Neural progenitor cell (in vitro differentiated cells): ENCODE data around the gene KLRG1. TPM values are rescaled to one million over a fixed set of nuclear protein-coding genes. Genes with fewer than 3 reads are reported as not detected.

ENCODE experiments used
- DNase-seq: peaks from one replicate; pipeline ENCODE4 v3.0.0-alpha.2; 2016; ENCODE audit warnings: low spot score
- H2AFZ ChIP-seq: fragments of 200-600 bp; sonication (generic); replicated peaks from 2 replicates; pipeline ENCODE4 v1.6.1; 2016; ENCODE audit warnings: antibody characterized with exemption
- H3F3A ChIP-seq: fragments of 200-600 bp; sonication (generic); 2 replicates; pipeline ENCODE4 v1.6.1; 2016; ENCODE audit warnings: antibody characterized with exemption, low read depth
- H3K27ac ChIP-seq: fragments of 200-600 bp; sonication (generic); 2 replicates; pipeline ENCODE4 v1.5.1; 2016; ENCODE audit warnings: mild to moderate bottlenecking
- H3K27me3 ChIP-seq: fragments of 200-600 bp; sonication (generic); 2 replicates; pipeline ENCODE4 v1.6.1; 2016; ENCODE audit warnings: mild to moderate bottlenecking, moderate library complexity
- H3K36me3 ChIP-seq: fragments of 200-600 bp; sonication (generic); 2 replicates; pipeline ENCODE4 v1.5.1; 2016
- H3K4me1 ChIP-seq: fragments of 200-600 bp; sonication (generic); 2 replicates; pipeline ENCODE4 v1.6.1; 2016; ENCODE audit warnings: mixed run types
- H3K4me2 ChIP-seq: fragments of 200-600 bp; sonication (generic); 2 replicates; pipeline ENCODE4 v1.6.1; 2016
- H3K4me3 ChIP-seq: fragments of 200-600 bp; sonication (generic); 2 replicates; pipeline ENCODE4 v1.5.1; 2016
- H3K79me2 ChIP-seq: fragments of 200-600 bp; sonication (generic); 2 replicates; pipeline ENCODE4 v1.6.1; 2016; ENCODE audit warnings: low read depth
- H3K9ac ChIP-seq: fragments of 200-600 bp; sonication (generic); 2 replicates; pipeline ENCODE4 v1.6.1; 2016
- H3K9me3 ChIP-seq: fragments of 200-600 bp; sonication (generic); 2 replicates; pipeline ENCODE4 v1.5.1; 2016; ENCODE audit warnings: low read depth
- H4K20me1 ChIP-seq: fragments of 200-600 bp; sonication (generic); 2 replicates; pipeline ENCODE4 v1.6.1; 2016; ENCODE audit warnings: low read depth
- H3K27ac Mint-ChIP-seq: 3 replicates; pipeline ENCODE4 v1.8.0; 2021; ENCODE audit warnings: mixed read lengths
- H3K27me3 Mint-ChIP-seq: 2 replicates; pipeline ENCODE4 v1.8.0; 2022; ENCODE audit warnings: low read depth, mild to moderate bottlenecking, inconsistent platforms, moderate library complexity, mixed read lengths; ENCODE audit not compliant: insufficient read depth
- H3K36me3 Mint-ChIP-seq: 3 replicates; pipeline ENCODE4 v1.8.0; 2021; ENCODE audit warnings: mixed read lengths
- H3K4me1 Mint-ChIP-seq: 3 replicates; pipeline ENCODE4 v1.8.0; 2021; ENCODE audit warnings: mixed read lengths
- H3K4me3 Mint-ChIP-seq: 3 replicates; pipeline ENCODE4 v1.8.0; 2021; ENCODE audit warnings: mild to moderate bottlenecking, moderate library complexity, mixed read lengths
- H3K9me3 Mint-ChIP-seq: 3 replicates; pipeline ENCODE4 v1.8.0; 2020; ENCODE audit warnings: mixed read lengths
- CTCF ChIP-seq: fragments of 200-600 bp; sonication (generic); IDR thresholded peaks from 2 replicates; pipeline ENCODE4 v1.5.1; 2017; ENCODE audit warnings: antibody characterized with exemption, mild to moderate bottlenecking
- EZH2 ChIP-seq: fragments of 200-600 bp; sonication (generic); IDR thresholded peaks from 2 replicates; pipeline ENCODE4 v1.6.1; 2017; ENCODE audit warnings: antibody characterized with exemption, mild to moderate bottlenecking, moderate library complexity
- EZH2phosphoT487 ChIP-seq: fragments of 200-600 bp; sonication (generic); IDR thresholded peaks from 2 replicates; pipeline ENCODE4 v1.6.1; 2017; ENCODE audit warnings: antibody characterized with exemption
- total RNA-seq: library from RNA; depleted of rRNA; stranded (reverse); fragments of >200 nt; gene quantifications from 2 replicates; pipeline ENCODE4 v1.2.3, GENCODE V29; 2015; ENCODE audit warnings: low replicate concordance

Gene KLRG1
- total RNA-seq, 1 donor from 2014 or later = 26.9 TPM

GRCh38 chr12:8993827-8994226 is 4.5 kb downstream of the KLRG1 start:
- no peak overlapping the region for H3K9ac ChIP-seq
- H3K4me2 ChIP-seq = no peak overlapping the region
- no peaks in the 10 kb centered on the region for H3K9me3 Mint-ChIP-seq
- H3K79me2 ChIP-seq = no peaks in the 10 kb centered on the region
- no peak overlapping the region for H3K27ac ChIP-seq
- H3K27me3 ChIP-seq = no peaks in the 10 kb centered on the region
- H2AFZ ChIP-seq = no peak overlapping the region
- H3K9me3 ChIP-seq = no peaks in the 10 kb centered on the region
- H3F3A ChIP-seq = no peaks in the 10 kb centered on the region
- H3K27me3 Mint-ChIP-seq = peaks cover 2% of the 10 kb centered on the region
- no peak for DNase-seq
- H3K4me3 ChIP-seq = no peak overlapping the region
- TF ChIP-seq EZH2phosphoT487 = no peak
- TF ChIP-seq CTCF = no peak
- TF ChIP-seq EZH2 = no peak
- no peaks in the 10 kb centered on the region for H4K20me1 ChIP-seq
- H3K4me3 Mint-ChIP-seq = no peak overlapping the region
- H3K36me3 ChIP-seq = no peaks in the 10 kb centered on the region
- H3K27ac Mint-ChIP-seq = no peak overlapping the region
- no peaks in the 10 kb centered on the region for H3K4me1 Mint-ChIP-seq
- H3K4me1 ChIP-seq = no peaks in the 10 kb centered on the region
- H3K36me3 Mint-ChIP-seq = no peaks in the 10 kb centered on the region

DNA sequence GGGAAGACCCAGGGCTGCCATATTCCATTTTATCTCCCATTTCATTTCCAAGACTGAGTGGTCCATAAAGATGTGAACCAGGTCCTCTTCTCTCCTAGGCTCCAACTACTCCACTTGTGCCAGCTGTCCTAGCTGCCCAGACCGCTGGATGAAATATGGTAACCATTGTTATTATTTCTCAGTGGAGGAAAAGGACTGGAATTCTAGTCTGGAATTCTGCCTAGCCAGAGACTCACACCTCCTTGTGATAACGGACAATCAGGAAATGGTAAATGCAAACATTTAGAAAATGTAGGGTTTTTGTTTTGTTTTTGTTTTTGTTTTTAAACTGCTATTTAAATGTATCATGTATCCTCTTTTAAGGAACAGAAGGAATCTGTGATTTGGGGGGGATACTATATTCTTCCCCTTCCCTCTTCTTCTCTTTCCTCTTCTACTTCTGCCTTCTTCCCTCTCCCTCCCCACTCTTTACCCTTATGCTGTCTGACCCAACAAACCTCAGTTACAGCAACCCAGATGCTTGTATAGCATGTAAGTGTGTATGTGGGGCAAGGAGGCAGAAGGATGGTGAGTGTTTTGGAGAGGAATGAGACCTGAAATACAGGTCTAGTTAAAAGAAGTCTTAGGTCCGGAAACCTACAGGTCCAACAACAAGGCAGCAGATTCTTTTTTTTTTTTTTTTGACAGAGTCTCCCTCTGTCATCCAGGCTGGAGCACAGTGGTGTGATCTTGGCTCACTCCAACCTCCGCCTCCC is 5.9 kb downstream of the KLRG1 start:
- no peak overlapping the region for H3K27ac Mint-ChIP-seq
- H3K4me1 Mint-ChIP-seq = no peaks in the 10 kb centered on the region
- H3K4me2 ChIP-seq = no peak overlapping the region
- TF ChIP-seq CTCF (no peak), EZH2phosphoT487 (no peak), EZH2 (no peak)
- DNase-seq = no peak
- H3K9me3 ChIP-seq = no peaks in the 10 kb centered on the region
- no peak overlapping the region for H3K9ac ChIP-seq
- no peaks in the 10 kb centered on the region for H3K36me3 ChIP-seq
- H3K27ac ChIP-seq = no peak overlapping the region
- no peak overlapping the region for H3K4me3 ChIP-seq
- H3K36me3 Mint-ChIP-seq = no peaks in the 10 kb centered on the region
- H3K27me3 ChIP-seq = no peaks in the 10 kb centered on the region
- H3K4me3 Mint-ChIP-seq = no peak overlapping the region
- H3F3A ChIP-seq = no peaks in the 10 kb centered on the region
- peaks cover 2% of the 10 kb centered on the region for H3K27me3 Mint-ChIP-seq
- H2AFZ ChIP-seq = no peak overlapping the region
- H3K9me3 Mint-ChIP-seq = no peaks in the 10 kb centered on the region
- no peaks in the 10 kb centered on the region for H3K4me1 ChIP-seq
- no peaks in the 10 kb centered on the region for H3K79me2 ChIP-seq
- H4K20me1 ChIP-seq = no peaks in the 10 kb centered on the region

GRCh38 chr12:8996682-8997405 is 7.5 kb downstream of the KLRG1 start:
- no peaks in the 10 kb centered on the region for H3K9me3 ChIP-seq
- no peaks in the 10 kb centered on the region for H3K9me3 Mint-ChIP-seq

More at GRCh38 chr12:8996682-8997405, 7.5 kb downstream of the KLRG1 start:
- no peak overlapping the region for H3K4me3 Mint-ChIP-seq
- H3K36me3 ChIP-seq = no peaks in the 10 kb centered on the region
- no peaks in the 10 kb centered on the region for H3F3A ChIP-seq
- no peak overlapping the region for H2AFZ ChIP-seq
- peaks cover 2% of the 10 kb centered on the region for H3K27me3 Mint-ChIP-seq
- H3K27me3 ChIP-seq = no peaks in the 10 kb centered on the region
- no peaks in the 10 kb centered on the region for H3K36me3 Mint-ChIP-seq
- no peak overlapping the region for H3K4me2 ChIP-seq
- no peak overlapping the region for H3K27ac Mint-ChIP-seq
- no peaks in the 10 kb centered on the region for H3K4me1 ChIP-seq
- H3K9ac ChIP-seq = no peak overlapping the region
- H3K4me1 Mint-ChIP-seq = no peaks in the 10 kb centered on the region
- H3K79me2 ChIP-seq = no peaks in the 10 kb centered on the region
- H3K4me3 ChIP-seq = no peak overlapping the region
- H3K27ac ChIP-seq = no peak overlapping the region
- H4K20me1 ChIP-seq = no peaks in the 10 kb centered on the region
- TF ChIP-seq CTCF = no peak
- TF ChIP-seq EZH2phosphoT487 = no peak
- no peak for TF ChIP-seq EZH2
- no peak for DNase-seq
